Activated CD8-positive, alpha-beta T cell treated with anti-CD3 and anti-CD28 coated beads for 36 hours (primary cell): ENCODE results near the gene REELD1. TPM values are rescaled to one million over a fixed set of nuclear protein-coding genes. Genes with fewer than 3 reads are reported as not detected.

ENCODE experiments used
- ATAC-seq: fragments of 200-7000 bp; cut with Tn5 transposase; one replicate; pipeline ENCODE4 v1.10.0; 2021; ENCODE audit warnings: mild to moderate bottlenecking, moderate library complexity
- CTCF ChIA-PET: fragments of 350-600 bp; sonication (Branson Sonifier 250); formaldehyde crosslinking; loops from one replicate; lab custom pipeline; 2021; ENCODE audit warnings: antibody characterized with exemption; lab: Charles Lee
- POLR2A ChIA-PET: fragments of 350-600 bp; sonication (Branson Sonifier 250); formaldehyde crosslinking; loops from one replicate; lab custom pipeline; 2021; ENCODE audit warnings: antibody characterized with exemption; lab: Charles Lee
- DNase-seq: peaks from one replicate; pipeline ENCODE4 v3.0.0-alpha.2; 2020
- H3K27ac Mint-ChIP-seq: one replicate; pipeline ENCODE4 v1.8.0; 2021; ENCODE audit warnings: mild to moderate bottlenecking, mixed read lengths
- H3K27me3 Mint-ChIP-seq: one replicate; pipeline ENCODE4 v1.8.0; 2021; ENCODE audit warnings: mixed read lengths
- H3K36me3 Mint-ChIP-seq: one replicate; pipeline ENCODE4 v1.8.0; 2021; ENCODE audit warnings: low read depth, mixed read lengths
- H3K4me1 Mint-ChIP-seq: one replicate; pipeline ENCODE4 v1.8.0; 2021; ENCODE audit warnings: low read depth, mixed read lengths
- H3K4me3 Mint-ChIP-seq: one replicate; pipeline ENCODE4 v1.8.0; 2021; ENCODE audit warnings: mild to moderate bottlenecking, moderate library complexity, mixed read lengths
- H3K9me3 Mint-ChIP-seq: one replicate; pipeline ENCODE4 v1.8.0; 2021; ENCODE audit warnings: mixed read lengths
- intact Hi-C: fragments of 100-400 bp; cut with micrococcal nuclease; formaldehyde crosslinking; loops from one replicate; pipeline ENCODE4 v1.10.0; 2022
- total RNA-seq, 2 experiments: library from RNA; stranded (reverse); gene quantifications; one replicate each; pipeline ENCODE4 v1.2.3, GENCODE V29; 2021
- TF ChIP-seq, protein P1 (sequence below): fragments of 200-600 bp; IDR thresholded peaks from one replicate; pipeline ENCODE4 v1.8.0; 2022; ENCODE audit warnings: antibody characterized with exemption, mild to moderate bottlenecking

Gene REELD1
- total RNA-seq, 2 experiments from 2014 or later, result 0.11 to 0.34 TPM

- ATAC-seq (peak; percentile 87), DNase-seq (peak; percentile 93)
- Mint-ChIP-seq H3K9me3 (no peaks in the 10 kb centered on the region), H3K36me3 (no peaks in the 10 kb centered on the region), H3K4me3 (peak overlapping the region; percentile 34), H3K27me3 (no peaks in the 10 kb centered on the region), H3K4me1 (peaks cover 44% of the 10 kb centered on the region), H3K27ac (peak overlapping the region; percentile 93)
- intact Hi-C loops, result loop anchor here (2.0 kb wide), 1 partner anchor 673 kb away; no protein-coding TSS in a partner anchor
- ChIA-PET CTCF (interaction anchor here (0.5 to 1.5 kb wide), 6 partner anchors 15 to 776 kb away, joined by 3 read pairs; no protein-coding TSS in a partner anchor), POLR2A (no interaction called here)
- TF ChIP-seq, protein P1, sequence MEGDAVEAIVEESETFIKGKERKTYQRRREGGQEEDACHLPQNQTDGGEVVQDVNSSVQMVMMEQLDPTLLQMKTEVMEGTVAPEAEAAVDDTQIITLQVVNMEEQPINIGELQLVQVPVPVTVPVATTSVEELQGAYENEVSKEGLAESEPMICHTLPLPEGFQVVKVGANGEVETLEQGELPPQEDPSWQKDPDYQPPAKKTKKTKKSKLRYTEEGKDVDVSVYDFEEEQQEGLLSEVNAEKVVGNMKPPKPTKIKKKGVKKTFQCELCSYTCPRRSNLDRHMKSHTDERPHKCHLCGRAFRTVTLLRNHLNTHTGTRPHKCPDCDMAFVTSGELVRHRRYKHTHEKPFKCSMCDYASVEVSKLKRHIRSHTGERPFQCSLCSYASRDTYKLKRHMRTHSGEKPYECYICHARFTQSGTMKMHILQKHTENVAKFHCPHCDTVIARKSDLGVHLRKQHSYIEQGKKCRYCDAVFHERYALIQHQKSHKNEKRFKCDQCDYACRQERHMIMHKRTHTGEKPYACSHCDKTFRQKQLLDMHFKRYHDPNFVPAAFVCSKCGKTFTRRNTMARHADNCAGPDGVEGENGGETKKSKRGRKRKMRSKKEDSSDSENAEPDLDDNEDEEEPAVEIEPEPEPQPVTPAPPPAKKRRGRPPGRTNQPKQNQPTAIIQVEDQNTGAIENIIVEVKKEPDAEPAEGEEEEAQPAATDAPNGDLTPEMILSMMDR, result peak; percentile 86
Observed at GRCh38 chr4:146243141-146243882, 29.0 kb downstream of the REELD1 start.

DNA sequence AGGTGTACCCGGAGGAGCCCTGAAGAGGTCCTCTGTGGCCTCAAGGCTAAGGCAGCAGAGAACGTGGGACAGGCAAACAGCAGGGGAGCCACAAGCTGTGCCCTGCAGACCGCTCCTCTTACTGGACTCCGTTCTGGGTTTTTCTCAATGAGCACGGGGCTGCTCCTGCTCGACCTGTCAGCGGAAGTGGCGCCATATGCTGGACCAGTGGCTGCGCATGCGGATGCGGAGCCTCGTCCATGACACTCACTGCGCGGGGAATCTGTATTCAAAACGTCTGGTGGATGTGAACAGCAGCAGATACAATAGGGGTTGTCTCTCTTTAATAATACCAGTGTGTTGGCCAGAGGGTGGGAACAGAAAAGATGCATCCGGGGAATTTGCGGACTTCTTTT is 29.5 kb downstream of the REELD1 start:
- TF ChIP-seq, protein P1, result no peak
- ChIA-PET POLR2A (no interaction called here), CTCF (interaction anchor here (0.9 to 1.5 kb wide), 6 partner anchors 15 to 853 kb away, joined by 3 to 4 read pairs (median 3); no protein-coding TSS in a partner anchor)
- Mint-ChIP-seq H3K4me1 (peaks cover 44% of the 10 kb centered on the region), H3K27me3 (no peaks in the 10 kb centered on the region), H3K4me3 (peak overlapping the region; percentile 34), H3K36me3 (no peaks in the 10 kb centered on the region), H3K27ac (peak overlapping the region; percentile 93), H3K9me3 (no peaks in the 10 kb centered on the region)
- DNase-seq (no peak), ATAC-seq (no peak)
- intact Hi-C loops, result loop anchor here (2.0 kb wide), 1 partner anchor 673 kb away; no protein-coding TSS in a partner anchor

DNA sequence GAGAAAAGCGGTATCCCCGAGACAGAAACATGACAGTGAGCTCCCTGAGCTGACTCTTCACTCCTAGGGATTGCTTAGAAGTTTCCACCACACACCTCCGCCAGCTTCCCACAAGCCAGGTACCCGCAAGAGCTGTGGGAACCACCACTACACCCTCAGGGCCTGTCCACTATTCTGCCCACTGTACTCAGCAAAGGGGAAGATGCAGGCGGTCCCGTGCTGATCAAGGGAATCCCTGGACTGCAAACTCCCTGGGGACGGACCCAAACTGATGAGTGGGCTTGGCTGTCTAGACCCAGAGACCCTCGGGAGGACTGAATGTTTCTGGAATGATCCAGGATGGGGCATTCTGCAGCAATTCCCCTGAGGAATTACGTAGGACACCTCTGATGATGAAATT is 30.2 kb downstream of the REELD1 start:
- TF ChIP-seq, protein P1, result no peak
- Mint-ChIP-seq H3K9me3 (no peaks in the 10 kb centered on the region), H3K27me3 (no peaks in the 10 kb centered on the region), H3K4me1 (peaks cover 44% of the 10 kb centered on the region), H3K4me3 (peak overlapping the region; percentile 34), H3K36me3 (no peaks in the 10 kb centered on the region), H3K27ac (no peak overlapping the region)
- ChIA-PET POLR2A (no interaction called here), CTCF (interaction anchor here (0.9 to 1.5 kb wide), 5 partner anchors 15 to 852 kb away, joined by 3 to 4 read pairs (median 3); no protein-coding TSS in a partner anchor)
- DNase-seq, result no peak
- no peak for ATAC-seq
- intact Hi-C loops, result no loop called here

DNA sequence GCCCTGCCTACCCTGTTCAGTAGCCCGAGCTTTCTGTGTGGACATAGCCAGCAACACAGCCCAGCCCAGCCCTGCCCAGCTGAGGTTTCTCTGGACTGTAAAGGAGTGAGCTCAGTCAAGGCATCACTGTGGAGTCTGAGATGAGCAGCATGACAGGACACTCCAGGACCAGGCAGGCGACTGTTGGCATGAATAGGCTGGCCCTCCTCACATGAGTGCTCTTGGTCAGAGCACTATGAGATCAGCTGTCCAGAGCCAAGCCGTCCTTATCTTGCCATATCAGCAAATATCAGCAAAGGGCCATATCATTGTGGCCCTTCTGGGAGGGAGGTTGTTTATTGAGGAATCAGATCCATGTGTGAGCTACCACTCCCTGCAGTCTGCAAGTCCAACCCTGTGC is 30.9 kb downstream of the REELD1 start:
- peaks cover 44% of the 10 kb centered on the region for H3K4me1 Mint-ChIP-seq
- no peaks in the 10 kb centered on the region for H3K9me3 Mint-ChIP-seq
- peak overlapping the region; percentile 36 for H3K27ac Mint-ChIP-seq
- ChIA-PET CTCF (interaction anchor here (1.5 kb wide), 1 partner anchor 14 kb away, joined by 4 read pairs; no protein-coding TSS in a partner anchor), POLR2A (no interaction called here)
- TF ChIP-seq, protein P1, result no peak
- DNase-seq (no peak), ATAC-seq (no peak)
- intact Hi-C loops, result no loop called here
- H3K27me3 Mint-ChIP-seq, result no peaks in the 10 kb centered on the region
- H3K4me3 Mint-ChIP-seq, result no peak overlapping the region
- H3K36me3 Mint-ChIP-seq, result no peaks in the 10 kb centered on the region

GRCh38 chr4:146245850-146246249 is 31.5 kb downstream of the REELD1 start:
- POLR2A ChIA-PET, result no interaction called here
- Mint-ChIP-seq H3K27me3 (no peaks in the 10 kb centered on the region), H3K4me1 (peaks cover 44% of the 10 kb centered on the region), H3K9me3 (no peaks in the 10 kb centered on the region), H3K27ac (peak overlapping the region; percentile 2), H3K36me3 (no peaks in the 10 kb centered on the region), H3K4me3 (no peak overlapping the region)
- DNase-seq (peak; percentile 33), ATAC-seq (no peak)
- TF ChIP-seq, protein P1, result no peak
- CTCF ChIA-PET, result no interaction called here
- intact Hi-C loops, result no loop called here
